GM19328 (cell line): ENCODE data around the gene RPL31.

Source experiments
- ATAC-seq: cut with Tn5 transposase; IDR thresholded peaks from one replicate; pipeline ENCODE4 v1.9.1; 2021; ENCODE audit warnings: mild to moderate bottlenecking, moderate library complexity; ENCODE audit not compliant: unreplicated experiment

The RPL31 gene

GRCh38 chr2:100974712-100975520 lies 27.2 kb upstream of the RPL31 start:
- no peak for ATAC-seq

DNA sequence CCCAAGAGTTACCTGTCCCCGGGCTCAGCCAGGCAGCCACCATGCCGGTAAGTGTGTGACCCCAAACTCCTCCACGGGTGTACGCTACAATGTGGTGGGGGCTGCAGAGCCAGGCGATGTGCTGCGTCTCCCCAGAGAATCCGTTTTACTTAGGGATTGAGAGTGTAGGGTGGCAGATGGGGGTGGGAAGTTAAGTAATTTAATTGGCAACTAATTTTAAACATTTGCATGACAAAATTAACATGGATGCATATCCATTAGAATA lies 26.6 kb upstream of the RPL31 start:
- no peak for ATAC-seq

DNA sequence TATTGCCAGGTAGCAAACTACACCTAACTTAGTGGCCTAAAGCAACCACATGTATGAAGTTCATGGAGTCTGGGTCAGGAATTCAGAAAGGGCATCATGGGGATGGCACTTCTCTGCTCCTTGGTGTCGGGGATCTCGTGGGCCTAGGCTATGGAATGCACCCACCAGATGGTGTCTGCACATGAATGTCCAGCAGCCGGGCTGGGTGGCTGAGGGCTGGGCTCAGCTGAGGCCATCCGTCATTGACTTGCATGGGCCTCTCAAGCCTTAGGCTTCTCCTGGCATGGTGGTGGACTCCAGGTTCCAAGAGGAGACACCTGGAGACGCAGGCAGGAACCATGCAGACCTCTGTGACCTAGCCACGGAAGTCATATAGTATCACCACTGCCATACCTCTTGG lies 26.0 kb upstream of the RPL31 start:
- no peak for ATAC-seq

- ATAC-seq = peak; percentile 77
These were observed 25.3 kb upstream of the RPL31 start for GRCh38 chr2:100976645-100977391.

GRCh38 chr2:100977511-100977910 lies 24.6 kb upstream of the RPL31 start:
- no peak for ATAC-seq

DNA sequence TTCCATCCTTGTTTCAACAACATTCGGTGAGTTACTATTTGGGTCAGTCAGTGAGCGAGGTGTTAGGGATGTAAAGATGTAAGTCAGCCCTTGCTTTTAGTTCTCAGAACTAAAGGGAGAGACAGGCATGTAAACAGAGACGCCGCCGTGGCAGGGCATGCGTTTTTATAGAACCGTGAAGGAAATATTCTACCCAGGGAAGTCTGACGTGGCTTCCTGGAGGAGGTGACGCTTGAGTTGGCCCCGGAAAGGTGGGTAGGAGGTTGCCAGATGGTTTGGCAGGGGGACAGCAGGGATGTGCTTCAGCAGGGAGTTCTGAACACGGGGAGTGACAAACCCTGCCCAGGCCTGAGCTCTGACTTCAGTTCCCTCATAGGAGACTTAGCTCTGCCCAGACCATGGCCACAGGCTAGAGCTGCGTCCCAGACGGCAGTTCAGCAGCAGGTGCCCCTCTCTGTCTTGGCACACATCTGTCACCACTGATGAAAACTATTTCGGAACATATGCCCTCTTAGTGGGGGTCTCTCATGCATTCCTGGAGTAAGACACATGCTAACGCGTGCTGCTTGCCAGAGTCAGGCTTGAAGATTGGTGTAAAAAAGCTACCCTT lies 23.4 kb upstream of the RPL31 start:
- ATAC-seq = no peak

DNA sequence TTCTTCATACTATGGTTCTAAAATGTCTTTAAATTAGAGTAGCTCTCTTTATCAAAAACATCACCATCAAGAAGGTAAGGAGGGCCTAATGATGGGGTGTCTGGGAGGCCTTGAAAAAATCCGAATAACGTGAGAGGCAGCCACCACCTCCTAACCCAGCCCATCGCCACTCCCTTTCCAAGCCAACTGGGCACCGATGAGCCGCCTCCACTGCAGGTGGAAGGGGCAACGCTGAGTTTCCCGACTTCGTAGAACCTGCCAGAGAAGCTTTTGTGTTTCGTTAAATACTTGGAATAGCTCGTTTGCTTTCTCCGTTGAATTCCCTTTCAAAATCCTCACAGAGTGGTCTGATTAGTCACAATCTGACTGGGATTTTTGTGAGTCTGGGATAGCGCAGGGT lies 22.0 kb upstream of the RPL31 start:
- no peak for ATAC-seq

GRCh38 chr2:100981011-100981410 lies 21.1 kb upstream of the RPL31 start:
- ATAC-seq = no peak

- ATAC-seq = no peak
These were observed 19.6 kb upstream of the RPL31 start for GRCh38 chr2:100982431-100982861.

DNA sequence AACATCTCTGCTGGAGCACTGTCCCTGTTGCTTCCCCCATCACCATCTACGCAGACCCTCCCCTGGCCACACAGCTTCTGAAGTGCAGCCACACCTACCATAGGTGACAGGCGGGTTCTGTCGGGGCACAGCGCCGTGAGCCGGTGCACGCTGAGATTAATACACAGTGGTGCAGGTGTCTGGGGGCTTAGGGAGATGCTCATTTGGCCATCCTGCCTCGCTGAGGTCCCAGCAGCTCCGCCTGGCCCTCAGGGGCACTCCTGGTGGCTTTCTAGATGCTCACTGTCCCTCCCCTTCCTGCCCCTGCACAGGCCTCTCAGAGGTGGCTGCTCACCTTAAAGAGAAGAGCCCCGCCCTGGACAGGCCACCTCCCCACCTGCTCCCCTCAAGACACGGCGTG lies 18.9 kb upstream of the RPL31 start:
- ATAC-seq = no peak

- ATAC-seq = no peak
These were observed 18.3 kb upstream of the RPL31 start for GRCh38 chr2:100983684-100984310.

GRCh38 chr2:100984892-100985307 lies 17.2 kb upstream of the RPL31 start:
- ATAC-seq = no peak

GRCh38 chr2:100986157-100986556 lies 15.9 kb upstream of the RPL31 start:
- ATAC-seq = no peak

GRCh38 chr2:100987536-100987935 lies 14.6 kb upstream of the RPL31 start:
- no peak for ATAC-seq

GRCh38 chr2:100987974-100988373 lies 14.1 kb upstream of the RPL31 start:
- no peak for ATAC-seq

DNA sequence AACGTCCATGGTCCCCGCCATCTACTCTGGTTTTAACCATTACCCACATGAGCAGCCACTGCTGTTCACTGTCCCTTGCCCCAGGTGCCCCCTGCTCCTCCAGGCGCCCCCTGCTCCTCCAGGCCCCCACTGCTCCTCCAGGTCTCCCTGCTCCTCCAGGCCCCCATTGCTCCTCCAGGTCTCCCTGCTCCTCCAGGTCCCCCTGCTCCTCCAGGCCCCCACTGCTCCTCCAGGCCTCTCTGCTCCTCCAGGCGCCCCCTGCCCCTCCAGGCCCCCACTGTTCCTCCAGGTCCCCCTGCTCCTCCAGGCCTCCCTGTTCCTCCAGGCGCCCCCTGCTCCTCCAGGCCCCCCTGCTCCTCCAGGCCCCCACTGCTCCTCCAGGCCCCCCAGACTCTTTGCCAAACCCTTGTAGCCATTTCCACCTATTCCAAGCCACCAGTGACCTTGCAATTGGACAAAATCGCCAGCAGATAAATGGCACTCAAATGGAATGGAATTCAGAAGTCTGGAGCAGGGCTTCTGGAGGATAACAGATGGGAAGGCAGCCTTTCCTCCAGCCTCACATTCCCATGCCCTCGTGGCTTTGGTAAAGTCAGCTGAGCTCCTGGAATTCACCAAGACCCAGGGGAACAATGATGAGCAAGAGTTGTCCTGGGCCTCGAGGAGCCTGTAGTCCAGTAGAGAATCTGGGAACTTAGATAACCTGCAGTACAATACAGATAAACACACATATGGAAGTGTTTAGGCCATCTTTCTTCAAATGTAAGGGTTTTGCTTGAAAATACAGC lies 13.3 kb upstream of the RPL31 start:
- ATAC-seq = no peak

GRCh38 chr2:100989666-100990065 lies 12.4 kb upstream of the RPL31 start:
- ATAC-seq = no peak

- ATAC-seq = no peak
These were observed 11.9 kb upstream of the RPL31 start for GRCh38 chr2:100990166-100990565.

DNA sequence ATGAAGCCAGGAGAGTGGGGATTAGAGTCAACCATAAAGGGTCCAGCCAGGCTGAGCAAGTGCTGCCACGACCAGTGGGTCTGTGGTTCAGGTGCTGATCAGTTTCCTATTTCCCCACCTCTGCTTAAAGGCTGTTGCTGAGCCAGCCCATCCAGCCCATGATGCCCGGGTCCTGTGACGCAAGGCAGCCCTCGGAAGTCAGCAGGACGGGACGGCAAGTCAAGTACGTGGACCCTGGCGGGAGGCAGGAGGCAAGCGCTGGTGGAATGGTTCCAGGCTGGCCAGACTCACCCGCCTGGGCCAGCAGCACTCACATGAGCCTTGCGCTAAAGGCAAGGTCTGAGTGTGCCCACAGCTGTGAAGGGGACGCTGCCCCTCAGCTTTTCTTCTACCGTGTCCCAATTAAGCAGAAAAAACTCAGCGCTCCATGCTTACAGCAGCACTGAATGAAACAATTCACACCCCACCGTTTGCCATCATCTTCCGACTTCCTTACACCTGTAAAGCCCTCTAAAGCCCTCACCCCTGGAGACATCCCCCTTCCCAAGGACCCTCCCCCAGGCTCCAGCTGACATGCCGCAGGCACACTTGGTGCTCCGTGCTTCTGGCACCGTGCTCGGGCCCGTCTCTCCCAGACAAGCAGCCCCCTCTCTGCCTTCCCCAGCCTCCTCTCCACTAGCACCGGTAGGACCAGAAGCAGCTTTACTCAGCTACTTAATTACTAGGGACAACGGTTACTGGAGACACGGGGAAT lies 11.3 kb upstream of the RPL31 start:
- ATAC-seq = no peak

DNA sequence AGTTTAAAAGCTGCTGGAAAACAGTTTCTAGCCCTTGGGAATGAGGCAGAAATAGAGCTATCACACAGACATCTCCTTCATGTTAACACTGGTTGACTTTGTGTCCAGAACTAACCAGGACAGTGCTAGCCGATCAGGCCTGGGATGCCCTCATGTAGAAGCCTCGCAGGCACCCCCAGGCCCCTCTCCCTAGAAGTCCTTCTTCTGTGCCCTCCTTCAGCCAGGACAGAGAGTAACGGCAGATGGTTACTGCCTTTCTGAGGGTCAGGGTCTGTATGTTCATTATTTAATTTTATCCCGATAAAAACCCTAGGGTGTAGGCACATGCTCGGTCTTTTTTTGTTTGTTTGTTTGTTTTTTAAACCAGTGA lies 10.7 kb upstream of the RPL31 start:
- no peak for ATAC-seq
